NCI-H1105 (cell line): ENCODE measurements around the gene BAG2.

Source experiments
- DNase-seq: peaks from one replicate; lab custom pipeline; 2025; lab: John Stamatoyannopoulos, UW

The BAG2 gene

GRCh38 chr6:57172136-57173055 is at the start of gene BAG2:
Gene BAG2, plus strand, starts transcription at chr6:57172326. Its CDS starts 372 bp downstream, at chr6:57172698.
- DNase-seq = peak; percentile 81

GRCh38 chr6:57123111-57123510 is 49.0 kb upstream of the BAG2 start:
- no peak for DNase-seq

GRCh38 chr6:57127763-57128162 is 44.4 kb upstream of the BAG2 start:
- DNase-seq = no peak

- DNase-seq = no peak
Observed at GRCh38 chr6:57130661-57131177, 41.4 kb upstream of the BAG2 start.

- no peak for DNase-seq
Observed at GRCh38 chr6:57134954-57135353, 37.2 kb upstream of the BAG2 start.

GRCh38 chr6:57135885-57136284 is 36.2 kb upstream of the BAG2 start:
- DNase-seq = no peak

- no peak for DNase-seq
Observed at GRCh38 chr6:57137350-57137749, 34.8 kb upstream of the BAG2 start.

GRCh38 chr6:57138026-57138425 is 34.1 kb upstream of the BAG2 start:
- no peak for DNase-seq

GRCh38 chr6:57141451-57142177 is 30.5 kb upstream of the BAG2 start:
- DNase-seq = no peak

- DNase-seq = no peak
Observed at GRCh38 chr6:57142178-57142525, 30.0 kb upstream of the BAG2 start.

- no peak for DNase-seq
Observed at GRCh38 chr6:57143690-57144089, 28.4 kb upstream of the BAG2 start.

- no peak for DNase-seq
Observed at GRCh38 chr6:57147401-57147800, 24.7 kb upstream of the BAG2 start.

- no peak for DNase-seq
Observed at GRCh38 chr6:57147955-57148858, 23.9 kb upstream of the BAG2 start.

- DNase-seq = no peak
Observed at GRCh38 chr6:57158658-57159057, 13.5 kb upstream of the BAG2 start.

GRCh38 chr6:57159127-57159526 is 13.0 kb upstream of the BAG2 start:
- DNase-seq = no peak

- DNase-seq = no peak
Observed at GRCh38 chr6:57162028-57162427, 10.1 kb upstream of the BAG2 start.

- no peak for DNase-seq
Observed at GRCh38 chr6:57162516-57162915, 9.6 kb upstream of the BAG2 start.

GRCh38 chr6:57163956-57164355 is 8.2 kb upstream of the BAG2 start:
- no peak for DNase-seq

GRCh38 chr6:57165080-57165479 is 7.0 kb upstream of the BAG2 start:
- no peak for DNase-seq

GRCh38 chr6:57173056-57173885 is 1.1 kb downstream of the BAG2 start:
- DNase-seq = peak; percentile 10

- no peak for DNase-seq
Observed at GRCh38 chr6:57173886-57174510, 1.9 kb downstream of the BAG2 start.
